Kidney capillary endothelial cell (primary cell): ENCODE measurements around the gene ZNF785.
"Not testable (repeated sequence)": the region's sequence is repeated elsewhere in the genome, so short reads cannot be mapped to it uniquely, and the experiment has no call there.

Experiments
- DNase-seq: peaks from one replicate; pipeline ENCODE4 v3.0.0-alpha.2; 2018; ENCODE audit warnings: low spot score

Gene ZNF785

DNA sequence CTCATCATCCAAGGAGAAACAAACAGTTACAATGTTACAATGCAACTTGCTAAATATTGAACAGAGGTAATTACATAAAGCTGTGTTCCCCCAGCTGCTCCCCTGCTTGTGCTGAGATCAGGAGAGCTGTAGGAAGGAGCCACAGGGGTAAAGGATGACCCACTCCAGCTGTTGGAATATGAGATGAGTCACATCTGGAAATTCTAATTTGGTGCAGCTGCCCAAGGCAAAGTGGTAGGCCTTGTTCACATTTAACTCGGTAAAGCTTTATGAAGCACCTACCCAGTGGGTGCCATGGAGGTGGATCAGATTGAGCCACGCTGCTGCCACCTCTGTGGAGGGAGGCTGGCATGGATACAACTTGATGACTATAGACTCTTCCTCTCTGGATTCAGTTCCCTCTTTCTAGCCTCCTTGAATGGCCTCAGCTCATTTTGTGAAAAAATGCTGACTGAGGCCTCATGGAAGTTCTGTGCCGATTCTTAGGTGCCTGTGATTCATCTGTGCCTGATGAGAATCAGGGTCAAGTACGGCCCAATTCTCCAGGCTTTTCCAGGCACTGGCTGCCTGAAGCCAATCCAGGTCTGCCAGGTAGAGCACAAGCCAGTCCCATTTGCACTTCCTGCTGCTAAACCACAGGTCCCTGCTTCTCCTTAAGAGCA lies 17.2 kb upstream of the ZNF785 start:
- no peak for DNase-seq

DNA sequence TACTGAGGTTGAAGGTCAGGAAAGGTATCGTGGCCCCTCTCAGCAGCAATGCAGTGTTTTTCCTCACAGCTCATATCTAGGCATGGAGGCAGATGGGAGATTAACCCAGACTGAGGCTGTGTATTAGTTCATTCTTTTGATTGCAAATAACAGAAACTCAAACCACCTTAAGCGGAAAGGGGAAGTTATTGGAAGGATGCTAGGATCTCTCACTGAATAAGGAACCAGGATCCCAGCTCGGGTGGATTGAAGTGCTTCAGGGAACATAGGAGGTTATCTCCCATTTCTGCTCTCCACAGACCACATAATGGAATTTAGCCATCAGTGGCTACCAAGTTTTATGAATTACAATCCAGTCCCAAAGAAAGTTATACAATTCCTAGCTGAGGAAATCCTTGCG lies 16.5 kb upstream of the ZNF785 start:
- DNase-seq: no peak

DNA sequence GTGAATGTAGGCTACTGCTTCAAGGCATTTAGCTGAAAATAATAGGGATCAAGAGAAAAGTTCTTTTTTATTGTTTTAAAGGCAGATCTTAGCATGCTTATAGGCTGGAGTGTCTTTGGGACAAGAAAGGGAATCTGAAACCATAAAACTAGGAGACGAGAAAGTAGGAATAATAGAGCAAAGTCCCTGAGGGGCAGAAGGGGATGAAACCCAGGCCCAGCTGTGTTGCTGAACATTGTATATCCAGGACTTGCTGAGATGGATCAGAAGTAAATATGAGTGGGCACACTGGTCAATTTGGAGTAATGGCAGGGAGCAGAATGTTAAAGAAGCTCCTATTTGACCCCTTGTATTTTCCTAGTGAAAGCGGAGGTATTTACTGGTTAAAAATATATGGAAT lies 15.4 kb upstream of the ZNF785 start:
- no peak for DNase-seq

DNA sequence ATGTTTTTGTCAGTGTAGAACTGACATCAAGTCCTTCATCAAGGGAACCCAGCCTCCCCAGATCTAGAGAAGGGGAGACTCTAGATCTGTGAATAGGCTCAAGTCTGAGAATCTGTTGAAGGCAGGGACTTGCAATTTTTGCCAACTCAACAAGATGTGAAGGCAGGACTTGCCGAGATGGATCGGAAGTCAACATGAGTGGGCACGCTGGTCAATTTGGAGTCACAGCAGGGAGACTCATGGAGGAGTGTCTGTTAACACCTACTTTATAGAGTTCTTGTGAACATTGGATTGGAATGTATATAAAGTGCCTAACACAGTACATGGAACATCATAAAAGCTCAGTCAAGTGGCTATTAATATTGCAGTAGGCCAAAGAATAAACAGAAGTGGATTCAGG lies 14.7 kb upstream of the ZNF785 start:
- DNase-seq: no peak

DNA sequence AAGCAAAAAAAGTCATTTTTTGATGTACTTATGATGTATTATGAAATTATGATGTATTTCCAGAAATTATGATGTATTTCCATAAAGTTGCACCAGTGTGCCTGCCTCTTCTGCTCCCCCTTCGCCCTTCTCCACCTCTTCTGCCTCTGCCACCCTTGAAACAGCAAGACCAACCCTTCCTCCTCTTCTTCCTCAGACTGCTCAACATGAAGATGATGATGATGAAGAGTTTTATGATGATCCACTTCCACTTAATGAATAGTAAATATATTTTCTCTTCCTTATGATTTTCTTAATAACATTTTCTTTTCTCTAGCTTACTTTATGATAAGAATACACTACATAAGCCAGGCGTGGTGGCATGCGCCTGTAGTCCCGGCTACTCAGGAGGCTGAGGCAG lies 7.4 kb upstream of the ZNF785 start:
- DNase-seq: no peak

DNA sequence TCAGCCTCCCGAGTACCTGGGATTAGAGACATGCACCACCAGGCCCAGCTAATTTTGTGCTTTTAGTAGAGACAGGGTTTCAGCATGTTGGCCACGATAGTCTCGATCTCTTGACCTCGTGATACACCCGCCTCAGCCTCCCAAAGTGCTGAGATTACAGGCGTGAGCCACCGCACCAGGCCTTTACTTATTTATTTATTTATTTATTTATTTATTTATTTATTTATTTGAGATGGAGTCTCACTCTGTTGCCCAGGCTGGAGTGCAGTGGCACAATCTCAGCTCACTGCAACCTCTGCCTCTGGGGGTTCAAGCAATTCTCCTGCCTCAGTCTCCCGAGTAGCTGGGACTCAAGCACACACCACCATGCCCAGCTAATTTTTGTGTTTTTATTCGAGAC lies 5.4 kb upstream of the ZNF785 start:
- not testable (repeated sequence) for DNase-seq

DNA sequence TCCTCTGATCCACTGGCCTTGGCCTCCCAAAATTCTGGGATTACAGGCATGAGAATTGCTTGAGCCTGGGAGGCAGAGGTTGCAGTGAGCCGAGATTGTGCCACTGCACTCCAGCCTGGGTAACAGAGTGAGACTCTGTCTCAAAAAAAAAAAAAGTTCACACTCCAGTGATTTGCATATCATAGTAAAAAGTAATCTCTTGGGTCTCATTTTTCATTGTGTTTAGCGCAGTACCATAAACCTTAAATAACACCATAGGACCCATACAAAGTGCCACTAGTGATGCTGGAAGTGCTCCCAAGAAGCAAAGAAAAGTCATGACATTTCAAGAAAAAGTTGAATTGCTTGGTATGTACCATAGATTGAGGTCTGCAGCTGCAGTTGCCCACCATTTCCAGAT lies 4.1 kb upstream of the ZNF785 start:
- not testable (repeated sequence) for DNase-seq

DNA sequence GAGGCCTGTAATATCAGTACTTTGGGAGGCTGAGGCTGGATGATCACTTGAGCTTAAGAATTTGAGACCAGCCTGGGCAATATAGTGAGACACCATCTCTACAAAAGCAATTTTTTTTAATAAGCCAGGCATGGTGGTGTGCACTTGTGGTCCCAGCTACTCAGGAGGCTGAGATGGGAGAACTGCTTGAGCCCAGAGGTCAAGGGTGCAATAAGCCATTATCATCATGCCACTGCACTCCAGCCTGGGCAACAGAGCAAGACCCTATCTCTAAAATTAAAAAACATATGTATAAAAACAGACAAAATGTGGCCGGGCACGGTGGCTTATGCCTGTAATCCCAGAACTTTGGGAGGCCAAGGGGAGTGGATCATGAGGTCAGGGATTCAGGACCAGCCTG lies 3.2 kb upstream of the ZNF785 start:
- no peak for DNase-seq

DNA sequence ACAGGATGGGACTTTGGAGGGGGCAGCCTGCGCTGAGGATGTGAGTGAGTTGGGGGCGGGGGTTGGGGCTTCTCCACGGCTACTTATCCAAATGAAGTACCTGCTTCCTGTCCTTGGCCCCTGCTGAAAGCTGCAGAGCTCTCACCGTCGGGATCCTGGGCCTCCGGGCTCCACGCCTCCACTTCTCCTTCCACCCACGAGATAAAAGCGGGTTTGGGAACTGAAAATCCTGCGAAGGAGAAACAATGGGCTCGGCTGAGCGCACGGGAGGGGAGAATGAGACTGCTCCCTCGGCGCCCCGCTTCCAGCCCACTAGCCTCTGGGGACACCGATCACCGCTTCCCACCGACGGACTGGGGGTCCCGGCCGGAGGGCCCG lies 486 bp downstream of the ZNF785 start:
- DNase-seq: peak; percentile 33

DNA sequence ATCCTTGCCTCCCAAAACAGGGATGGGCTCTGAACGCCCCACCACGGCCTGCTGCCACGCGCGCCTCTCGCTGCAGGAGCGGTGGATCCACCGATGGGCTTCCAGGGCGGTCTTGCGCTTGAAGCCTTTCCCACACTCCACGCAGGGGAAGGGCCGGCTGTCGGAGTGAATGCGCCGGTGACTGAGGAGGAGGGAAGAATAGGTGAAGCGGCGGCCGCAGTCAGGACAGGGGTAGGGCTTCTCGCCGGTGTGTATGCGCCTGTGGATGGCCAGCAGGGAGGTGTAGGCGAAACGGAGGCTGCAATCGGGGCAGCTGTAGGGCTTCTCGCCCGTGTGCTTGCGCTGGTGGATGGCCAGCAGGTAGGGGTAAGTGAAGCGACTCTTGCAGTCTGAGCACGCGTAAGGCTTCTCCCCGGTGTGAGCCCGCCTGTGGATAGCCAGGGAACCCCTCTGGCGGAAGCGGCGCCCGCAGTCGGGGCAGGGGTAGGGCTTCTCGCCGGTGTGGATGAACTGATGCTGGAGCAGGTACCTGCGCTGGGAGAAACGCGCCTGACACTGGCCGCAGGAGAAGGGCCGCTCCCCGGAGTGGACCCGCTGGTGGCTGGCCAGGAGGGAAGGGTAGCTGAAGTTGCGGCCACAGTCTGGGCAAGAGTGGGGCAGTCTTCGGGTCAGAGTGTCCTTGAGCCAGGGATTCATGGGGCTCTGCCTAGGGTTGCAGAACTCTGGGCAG lies 2.7 kb downstream of the ZNF785 start:
- no peak for DNase-seq

DNA sequence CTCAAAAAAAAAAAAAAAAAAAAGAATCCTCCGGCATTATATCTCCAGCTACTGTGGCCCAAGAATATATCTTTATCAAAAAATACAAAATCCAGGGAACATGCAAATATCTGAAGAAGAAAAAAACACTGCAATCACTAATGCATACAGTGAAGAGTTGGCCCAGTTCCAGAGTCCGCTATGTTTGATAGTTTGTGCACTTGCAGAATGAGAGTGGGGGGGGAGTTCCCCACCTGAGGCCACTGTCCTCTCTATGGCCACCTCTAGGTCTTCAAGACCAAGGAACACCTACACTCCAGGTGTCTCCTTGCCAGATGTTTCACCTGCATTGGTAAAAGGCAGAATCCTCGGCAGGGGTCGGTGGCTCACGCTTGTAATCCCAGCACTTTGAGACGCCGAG lies 4.0 kb downstream of the ZNF785 start:
- no peak for DNase-seq

DNA sequence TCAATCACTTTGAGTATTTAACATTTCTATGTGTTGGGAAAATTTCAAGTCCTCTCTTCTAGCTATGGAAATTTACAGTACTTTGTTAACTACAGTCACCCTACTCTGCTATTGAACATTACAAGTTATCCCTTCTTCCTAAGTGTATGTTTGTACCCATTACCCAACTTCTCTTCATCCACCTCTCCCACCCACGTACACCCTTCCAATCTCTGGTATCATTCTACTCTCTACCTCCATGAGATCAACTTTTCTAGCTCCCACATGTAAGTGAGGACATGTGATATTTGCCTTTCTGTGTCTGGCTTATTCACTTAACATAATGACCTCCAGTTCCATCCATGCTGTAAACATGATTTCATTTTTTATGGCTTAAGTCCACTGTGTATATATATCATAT lies 10.8 kb downstream of the ZNF785 start:
- DNase-seq: no peak

DNA sequence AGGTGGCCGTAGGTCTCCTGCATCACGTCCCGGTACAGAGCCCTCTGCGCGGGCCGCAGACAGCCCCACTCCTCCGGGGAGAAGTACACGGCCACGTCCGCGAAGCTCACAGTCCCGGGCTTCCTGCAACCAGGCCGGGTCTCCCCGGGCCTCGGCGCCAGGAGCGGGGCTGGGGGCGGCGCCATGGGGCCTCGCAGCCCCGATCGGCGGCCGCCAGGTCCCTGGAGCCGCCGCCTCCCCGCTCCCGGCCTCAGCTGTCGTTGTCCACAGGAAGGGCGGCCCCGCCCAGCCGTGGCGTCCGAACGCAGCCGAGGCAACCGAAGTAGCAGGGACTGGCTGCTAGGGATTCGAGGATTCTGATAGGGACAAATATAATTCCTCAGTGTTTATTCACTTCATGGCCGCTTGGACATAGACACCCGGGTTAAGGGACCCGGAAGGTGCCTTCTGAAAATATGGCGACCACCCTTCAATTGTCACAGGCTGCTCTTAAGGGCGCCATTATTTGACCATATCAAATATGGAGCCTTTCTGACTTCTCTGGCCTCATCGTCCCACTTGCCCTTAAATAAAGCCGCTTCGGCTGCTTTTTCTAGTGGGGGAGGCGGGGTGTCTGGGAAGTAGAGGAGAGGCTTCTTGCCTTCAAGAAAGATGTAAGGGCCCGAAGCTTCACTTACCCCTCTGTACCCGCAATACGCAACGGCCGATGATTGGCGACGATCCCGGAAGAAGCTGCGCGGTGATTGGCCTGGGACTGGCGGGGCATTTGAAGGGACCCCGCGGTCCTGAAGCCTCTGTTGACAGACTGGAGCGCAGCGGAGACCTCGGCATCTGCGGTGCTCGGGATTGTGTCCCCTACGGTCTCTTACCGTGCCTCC lies 13.8 kb downstream of the ZNF785 start, which contains the start of gene ZNF688:
Gene ZNF688, minus strand, starts transcription at position 270 of the 878 bp plus-strand sequence. Its CDS starts 85 bp downstream, at position 185.
- DNase-seq: peak; percentile 91

DNA sequence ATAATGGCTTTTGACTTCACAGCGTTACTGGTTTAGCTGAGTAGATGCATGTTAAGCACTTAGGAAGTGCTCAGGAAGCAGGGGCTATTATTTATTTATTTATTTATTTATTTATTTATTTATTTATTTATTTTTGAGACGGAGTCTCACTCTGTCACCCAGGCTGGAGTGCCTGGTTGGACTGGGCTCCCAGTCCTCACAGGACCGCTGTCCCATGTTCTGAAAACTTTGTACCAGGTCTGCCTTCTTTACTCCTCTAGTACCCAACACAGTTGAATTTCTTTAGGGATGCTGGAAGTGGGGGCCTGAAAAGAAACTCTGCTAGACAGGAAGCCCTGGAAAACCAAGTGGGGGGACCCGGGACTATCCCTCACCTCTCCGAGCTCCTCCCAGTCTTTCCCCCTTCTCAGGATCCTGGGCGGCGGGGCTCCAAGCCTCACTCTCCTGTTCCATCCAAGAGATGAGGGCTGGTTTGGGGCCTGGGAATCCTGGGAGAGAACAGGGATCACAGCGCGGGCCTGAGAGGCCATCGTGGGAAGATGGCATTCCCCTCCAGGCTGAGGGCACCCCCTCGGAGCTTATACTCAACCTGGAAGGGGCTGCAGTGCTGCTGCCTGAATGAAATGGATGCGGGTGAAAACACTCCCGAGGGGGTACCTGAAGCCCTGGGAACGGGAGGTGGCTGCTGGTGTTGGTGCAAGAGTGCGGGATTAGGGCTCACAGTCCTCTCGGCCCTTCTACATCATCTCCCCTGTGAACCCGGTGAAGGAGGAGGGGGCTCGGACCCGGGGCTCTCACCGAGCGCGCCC lies 14.7 kb downstream of the ZNF785 start:
- DNase-seq: no peak

DNA sequence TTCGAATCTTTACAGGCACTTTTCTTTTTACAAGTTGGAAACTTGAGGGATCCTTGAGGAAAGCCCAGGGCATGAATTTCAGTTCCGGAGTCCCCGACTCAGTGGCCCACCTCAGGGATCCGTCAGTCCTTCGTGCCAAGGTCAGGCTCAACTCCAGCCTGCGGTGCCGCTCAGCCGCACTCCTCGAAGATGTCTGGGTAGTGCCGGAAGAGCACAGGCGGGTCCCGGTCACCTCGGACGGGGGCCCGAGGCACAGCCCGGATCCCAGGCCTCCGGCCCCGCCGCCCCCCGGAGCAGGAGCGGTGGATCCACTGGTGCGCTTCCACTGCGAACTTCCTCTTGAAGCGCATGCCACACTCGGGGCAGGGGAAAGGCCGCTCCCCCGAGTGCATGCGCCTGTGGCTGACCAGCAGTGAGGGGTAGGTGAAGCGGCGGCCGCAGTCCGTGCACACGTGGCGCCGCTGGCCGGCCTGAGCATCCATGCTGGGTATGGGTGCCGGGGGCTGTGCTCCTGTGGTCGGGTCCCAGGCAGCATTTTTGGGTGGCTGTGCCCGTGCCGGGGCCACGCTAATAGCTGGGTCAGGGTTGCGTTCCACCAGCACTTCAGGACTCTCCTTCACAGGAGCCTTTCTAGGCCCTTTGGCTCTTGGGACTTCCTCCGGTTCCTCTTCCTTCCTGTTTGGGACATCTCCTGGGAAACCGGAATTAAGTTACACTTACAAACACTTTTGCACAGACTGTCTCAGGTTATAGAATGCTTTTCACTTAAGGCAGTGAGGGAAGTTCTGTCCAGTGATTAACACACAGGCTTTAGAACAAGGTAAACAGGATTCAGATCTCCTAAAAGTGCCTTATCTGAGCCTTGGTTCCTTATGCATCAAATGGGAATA lies 15.5 kb downstream of the ZNF785 start:
- DNase-seq: no peak

DNA sequence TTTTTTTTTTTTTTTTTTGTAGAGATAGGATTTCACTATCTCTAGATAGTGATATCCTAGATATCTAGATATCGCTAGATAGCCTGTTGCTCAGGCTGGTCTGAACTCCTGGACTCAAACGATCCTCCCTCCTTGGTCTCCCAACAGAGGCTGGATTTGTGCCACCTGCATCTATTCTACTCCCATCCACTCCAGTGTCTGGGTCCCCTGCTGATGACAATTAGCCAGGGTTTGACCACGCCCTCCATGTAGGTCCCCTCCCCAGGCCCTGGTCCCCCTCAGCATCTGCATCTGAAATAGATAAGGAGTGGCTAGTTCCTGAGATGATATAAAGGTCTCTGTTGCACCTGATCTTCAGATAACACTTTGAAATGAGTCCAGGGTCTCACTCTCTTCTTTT lies 16.2 kb downstream of the ZNF785 start:
- DNase-seq: no peak

DNA sequence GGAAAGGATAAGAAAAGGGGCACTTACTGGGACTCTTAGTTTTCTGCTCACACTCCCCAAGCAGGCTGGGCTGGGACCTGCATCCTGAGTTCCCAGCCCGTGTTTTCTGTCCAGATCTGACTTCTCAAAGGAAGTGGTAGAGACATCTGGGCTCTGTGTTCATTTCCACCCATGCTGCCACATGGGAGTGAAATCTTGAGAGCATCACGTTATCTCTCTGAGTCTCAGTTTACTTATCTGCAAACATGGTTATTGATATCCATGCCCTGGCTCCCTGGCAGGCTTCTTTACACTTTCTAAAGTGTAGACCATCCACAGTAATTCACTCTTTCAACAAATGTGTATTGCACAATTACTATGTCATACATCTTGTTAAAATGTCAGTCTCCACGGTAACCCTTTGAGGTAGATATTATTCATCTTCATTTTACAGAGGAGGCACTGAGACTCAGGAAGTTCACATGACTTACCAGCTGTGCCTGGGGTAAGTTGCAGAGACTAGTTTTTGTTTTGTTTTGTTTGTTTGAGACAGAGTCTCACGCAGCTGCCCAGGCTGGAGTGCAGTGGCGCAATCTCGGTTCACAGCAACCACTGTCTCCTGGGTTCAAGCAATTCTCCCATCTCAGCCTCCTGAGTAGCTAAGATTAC lies 17.4 kb downstream of the ZNF785 start:
- DNase-seq: no peak

DNA sequence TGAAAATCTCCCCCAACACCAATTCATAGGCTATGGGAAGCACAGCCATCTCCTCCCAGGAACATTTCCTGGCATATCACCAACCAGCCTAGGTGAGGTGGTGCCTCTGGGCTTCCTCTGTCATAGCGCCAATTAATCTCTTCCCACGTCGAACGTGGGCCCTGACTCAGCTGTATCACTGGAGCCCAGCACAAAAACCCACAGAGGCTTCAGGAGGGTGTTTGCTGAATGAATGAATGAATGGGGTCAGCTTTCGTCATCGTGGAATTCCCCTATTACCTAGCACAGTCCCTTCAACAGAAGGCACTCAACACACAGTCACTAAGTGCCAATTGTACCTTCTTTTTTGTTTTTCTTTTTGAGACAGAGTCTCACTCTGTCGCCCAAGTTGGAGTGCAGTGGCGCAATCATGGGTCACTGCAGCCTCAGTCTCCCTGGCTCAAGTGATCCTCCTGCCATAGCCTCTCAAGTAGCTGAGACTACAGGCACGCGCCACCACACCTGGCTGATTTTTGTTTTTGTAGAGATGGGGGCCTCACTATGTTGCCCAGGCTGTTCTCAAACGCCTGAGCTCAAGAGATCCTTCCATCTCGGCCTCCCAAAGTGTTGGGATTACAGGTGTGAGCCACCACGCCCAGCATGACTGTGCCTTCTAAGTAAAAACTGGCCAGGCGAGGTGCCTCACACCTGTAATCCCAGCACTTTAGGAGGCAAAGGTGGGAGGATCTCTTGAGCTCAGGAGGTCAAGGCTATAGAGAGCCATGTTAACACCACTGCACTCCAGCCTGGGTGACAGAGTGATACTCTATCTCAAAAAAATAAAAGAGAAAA lies 18.1 kb downstream of the ZNF785 start:
- no peak for DNase-seq

DNA sequence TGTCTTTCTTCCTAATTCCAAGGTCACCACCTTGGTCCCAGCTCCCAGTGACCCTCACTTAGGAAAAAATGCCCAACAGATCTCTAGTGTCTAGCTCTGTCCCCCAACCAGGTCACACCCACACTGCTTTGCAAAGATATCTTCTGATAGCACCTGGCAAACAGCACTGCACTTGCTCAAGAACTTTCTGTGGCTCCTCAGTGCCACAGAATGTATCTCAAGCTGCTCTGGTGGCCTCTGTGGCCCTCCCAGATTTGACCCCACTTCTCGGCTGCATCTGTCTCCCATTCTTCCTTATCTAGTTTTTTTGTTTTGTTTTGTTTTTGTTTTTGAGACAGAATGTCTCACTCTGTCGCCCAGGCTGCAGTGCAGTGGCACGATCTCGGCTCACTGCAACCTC lies 19.0 kb downstream of the ZNF785 start:
- no peak for DNase-seq

DNA sequence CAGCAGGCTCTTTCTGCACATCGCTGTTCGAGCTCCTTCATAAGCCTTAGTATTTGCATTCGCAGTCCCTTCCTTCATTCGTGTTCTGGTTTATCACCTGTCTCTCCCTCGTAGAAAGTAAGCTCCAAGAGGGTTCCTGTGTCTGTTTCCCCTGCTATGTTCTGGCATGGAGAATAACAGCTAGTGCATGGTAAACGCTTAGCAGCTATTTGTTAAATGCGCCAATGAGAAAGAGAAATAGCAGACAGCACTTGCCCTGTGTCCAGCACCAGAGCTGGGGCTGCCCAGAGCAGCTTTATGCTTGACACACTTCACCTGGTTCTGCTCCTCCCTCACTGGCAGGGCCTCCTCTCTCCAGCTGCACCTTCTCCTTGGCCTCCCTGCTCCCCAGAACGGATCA lies 19.5 kb downstream of the ZNF785 start:
- DNase-seq: no peak
